SU-DHL-6 (cell line): ENCODE data around the gene KIAA2012.

ENCODE experiments used
- H2AFZ ChIP-seq: fragments of 200-600 bp; sonication (generic); 2 replicates; pipeline ENCODE4 v1.6.1; 2014; ENCODE audit warnings: low read depth, mild to moderate bottlenecking, moderate library complexity, mixed read lengths, antibody characterized with exemption, low read length; ENCODE audit not compliant: severe bottlenecking
- H3F3A ChIP-seq: fragments of 200-600 bp; shearing (Covaris generic); 2 replicates; pipeline ENCODE4 v1.6.0; 2016; ENCODE audit warnings: antibody characterized with exemption, mild to moderate bottlenecking; ENCODE audit not compliant: insufficient read depth
- H3K27ac ChIP-seq: fragments of 200-600 bp; sonication (generic); 2 replicates; pipeline ENCODE4 v1.5.1; 2016; ENCODE audit warnings: low read depth, mild to moderate bottlenecking, low read length, moderate library complexity, mixed read lengths
- H3K27me3 ChIP-seq: fragments of 200-600 bp; sonication (generic), shearing (Covaris generic); 2 replicates; pipeline ENCODE4 v1.6.0; 2014; ENCODE audit warnings: mild to moderate bottlenecking, low read length
- H3K36me3 ChIP-seq: fragments of 200-600 bp; sonication (generic); 2 replicates; pipeline ENCODE4 v1.6.1; 2014; ENCODE audit warnings: mild to moderate bottlenecking, low read length, mixed read lengths
- H3K4me2 ChIP-seq: fragments of 300-600, 200-600 bp; shearing (Covaris generic), sonication (generic); 2 replicates; pipeline ENCODE4 v1.6.0; 2014; ENCODE audit warnings: low read length, low read depth, mild to moderate bottlenecking; ENCODE audit not compliant: poor library complexity, severe bottlenecking
- H3K4me3 ChIP-seq: fragments of 200-600 bp; sonication (generic); 2 replicates; pipeline ENCODE4 v1.5.1; 2014; ENCODE audit warnings: antibody characterized with exemption, low read length, mild to moderate bottlenecking, mixed read lengths; ENCODE audit not compliant: insufficient read depth, poor library complexity, severe bottlenecking
- H3K79me2 ChIP-seq: fragments of 200-600 bp; sonication (generic); 2 replicates; pipeline ENCODE4 v1.6.1; 2014; ENCODE audit warnings: mild to moderate bottlenecking, low read length, moderate library complexity; ENCODE audit not compliant: insufficient read depth
- H3K9ac ChIP-seq: fragments of 200-600 bp; sonication (generic); 2 replicates; pipeline ENCODE4 v1.7.0; 2014; ENCODE audit warnings: mild to moderate bottlenecking, low read length
- H3K9me2 ChIP-seq: fragments of 200-600 bp; sonication (generic); replicated peaks from 2 replicates; pipeline ENCODE4 v1.6.1; 2014; ENCODE audit warnings: low read length; ENCODE audit not compliant: insufficient read depth
- H3K9me3 ChIP-seq: fragments of 200-600 bp; sonication (generic); 2 replicates; pipeline ENCODE4 v1.6.1; 2014; ENCODE audit warnings: low read length, mixed read lengths; ENCODE audit not compliant: insufficient read depth
- H4K20me1 ChIP-seq: fragments of 200-600 bp; sonication (generic); 2 replicates; pipeline ENCODE4 v1.6.1; 2014; ENCODE audit warnings: low read depth, mild to moderate bottlenecking, antibody characterized with exemption, low read length, moderate library complexity, mixed read lengths
- EZH2phosphoT487 ChIP-seq: fragments of 200-600 bp; sonication (generic), shearing (Covaris generic); conservative IDR thresholded peaks from 2 replicates; pipeline ENCODE4 v1.6.1; 2018; ENCODE audit warnings: mild to moderate bottlenecking, antibody characterized with exemption, low read length, moderate library complexity, mixed read lengths
- TF ChIP-seq, protein P1 (sequence below): fragments of 200-600 bp; sonication (generic); IDR thresholded peaks from one replicate; pipeline ENCODE4 v1.5.1; 2017; ENCODE audit warnings: antibody characterized with exemption, mild to moderate bottlenecking, low read length, moderate library complexity; ENCODE audit not compliant: insufficient read depth, poor library complexity, severe bottlenecking

The KIAA2012 gene

DNA sequence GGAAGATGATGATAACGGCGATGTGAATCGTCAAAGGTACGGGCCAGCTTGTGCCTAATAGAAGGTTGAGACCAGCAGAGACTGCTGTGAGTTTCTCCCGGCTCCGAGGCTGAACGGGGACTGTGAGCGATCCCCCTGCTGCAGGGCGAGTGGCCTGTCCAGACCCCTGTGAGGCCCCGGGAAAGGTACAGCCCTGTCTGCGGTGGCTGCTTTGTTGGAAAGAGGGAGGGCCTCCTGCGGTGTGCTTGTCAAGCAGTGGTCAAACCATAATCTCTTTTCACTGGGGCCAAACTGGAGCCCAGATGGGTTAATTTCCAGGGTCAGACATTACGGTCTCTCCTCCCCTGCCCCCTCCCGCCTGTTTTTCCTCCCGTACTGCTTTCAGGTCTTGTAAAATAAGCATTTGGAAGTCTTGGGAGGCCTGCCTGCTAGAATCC lies 36.4 kb upstream of the KIAA2012 start:
- no peaks in the 10 kb centered on the region for H3F3A ChIP-seq
- H3K27ac ChIP-seq = no peak overlapping the region
- no peak overlapping the region for H3K4me2 ChIP-seq
- H3K79me2 ChIP-seq = no peaks in the 10 kb centered on the region
- no peak overlapping the region for H2AFZ ChIP-seq
- TF ChIP-seq, protein P1, sequence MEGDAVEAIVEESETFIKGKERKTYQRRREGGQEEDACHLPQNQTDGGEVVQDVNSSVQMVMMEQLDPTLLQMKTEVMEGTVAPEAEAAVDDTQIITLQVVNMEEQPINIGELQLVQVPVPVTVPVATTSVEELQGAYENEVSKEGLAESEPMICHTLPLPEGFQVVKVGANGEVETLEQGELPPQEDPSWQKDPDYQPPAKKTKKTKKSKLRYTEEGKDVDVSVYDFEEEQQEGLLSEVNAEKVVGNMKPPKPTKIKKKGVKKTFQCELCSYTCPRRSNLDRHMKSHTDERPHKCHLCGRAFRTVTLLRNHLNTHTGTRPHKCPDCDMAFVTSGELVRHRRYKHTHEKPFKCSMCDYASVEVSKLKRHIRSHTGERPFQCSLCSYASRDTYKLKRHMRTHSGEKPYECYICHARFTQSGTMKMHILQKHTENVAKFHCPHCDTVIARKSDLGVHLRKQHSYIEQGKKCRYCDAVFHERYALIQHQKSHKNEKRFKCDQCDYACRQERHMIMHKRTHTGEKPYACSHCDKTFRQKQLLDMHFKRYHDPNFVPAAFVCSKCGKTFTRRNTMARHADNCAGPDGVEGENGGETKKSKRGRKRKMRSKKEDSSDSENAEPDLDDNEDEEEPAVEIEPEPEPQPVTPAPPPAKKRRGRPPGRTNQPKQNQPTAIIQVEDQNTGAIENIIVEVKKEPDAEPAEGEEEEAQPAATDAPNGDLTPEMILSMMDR = no peak
- no peak for TF ChIP-seq EZH2phosphoT487
- H3K9me2 ChIP-seq = no peaks in the 10 kb centered on the region
- H3K4me3 ChIP-seq = no peak overlapping the region
- no peaks in the 10 kb centered on the region for H3K9me3 ChIP-seq
- H3K9ac ChIP-seq = no peak overlapping the region
- no peaks in the 10 kb centered on the region for H3K36me3 ChIP-seq
- H4K20me1 ChIP-seq = no peaks in the 10 kb centered on the region
- no peaks in the 10 kb centered on the region for H3K27me3 ChIP-seq

DNA sequence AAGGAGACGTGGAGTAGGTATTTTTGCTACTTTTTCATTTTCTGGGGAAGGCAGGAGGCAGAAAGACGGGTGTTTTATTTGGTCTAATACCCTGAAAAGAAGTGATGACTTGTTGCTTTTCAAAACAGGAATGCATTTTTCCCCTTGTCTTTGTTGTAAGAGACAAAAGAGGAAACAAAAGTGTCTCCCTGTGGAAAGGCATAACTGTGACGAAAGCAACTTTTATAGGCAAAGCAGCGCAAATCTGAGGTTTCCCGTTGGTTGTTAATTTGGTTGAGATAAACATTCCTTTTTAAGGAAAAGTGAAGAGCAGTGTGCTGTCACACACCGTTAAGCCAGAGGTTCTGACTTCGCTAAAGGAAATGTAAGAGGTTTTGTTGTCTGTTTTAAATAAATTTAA lies 36.0 kb upstream of the KIAA2012 start:
- H3K79me2 ChIP-seq = no peaks in the 10 kb centered on the region

GRCh38 chr2:202038471-202039277 lies 34.4 kb upstream of the KIAA2012 start:
- Histone ChIP-seq H2AFZ (no peak overlapping the region), H3K9me2 (no peaks in the 10 kb centered on the region), H3K9me3 (no peaks in the 10 kb centered on the region), H3K36me3 (no peaks in the 10 kb centered on the region), H3F3A (no peaks in the 10 kb centered on the region), H3K4me3 (no peak overlapping the region), H4K20me1 (no peaks in the 10 kb centered on the region), H3K27ac (no peak overlapping the region), H3K27me3 (no peaks in the 10 kb centered on the region), H3K4me2 (no peak overlapping the region), H3K9ac (no peak overlapping the region), H3K79me2 (no peaks in the 10 kb centered on the region)
- TF ChIP-seq EZH2phosphoT487 = no peak
- TF ChIP-seq, protein P1 = no peak

More for the DNA sequence above, 36.0 kb upstream of the KIAA2012 start:
- no peak overlapping the region for H3K4me3 ChIP-seq
- no peak for TF ChIP-seq EZH2phosphoT487
- TF ChIP-seq, protein P1 = no peak
- no peak overlapping the region for H3K27ac ChIP-seq
- H4K20me1 ChIP-seq = no peaks in the 10 kb centered on the region
- no peak overlapping the region for H2AFZ ChIP-seq
- H3K9me2 ChIP-seq = no peaks in the 10 kb centered on the region
- H3K4me2 ChIP-seq = no peak overlapping the region
- no peak overlapping the region for H3K9ac ChIP-seq
- no peaks in the 10 kb centered on the region for H3K36me3 ChIP-seq
- no peaks in the 10 kb centered on the region for H3K9me3 ChIP-seq
- no peaks in the 10 kb centered on the region for H3F3A ChIP-seq
- no peaks in the 10 kb centered on the region for H3K27me3 ChIP-seq
